GM18526 (cell line): ENCODE results near the gene RASAL2.

Experiments
- POLR2A ChIP-seq: IDR thresholded peaks from 3 replicates; pipeline ENCODE4 v1.6.1; 2011; ENCODE audit not compliant: insufficient read length; ENCODE audit errors: extremely low read depth

RASAL2 gene

GRCh38 chr1:178434899-178435435, 341.1 kb downstream of the RASAL2 start:
- TF ChIP-seq POLR2A = no peak

GRCh38 chr1:178436899-178437298, 343.0 kb downstream of the RASAL2 start:
- no peak for TF ChIP-seq POLR2A

- TF ChIP-seq POLR2A = no peak
Observed at GRCh38 chr1:178438432-178438831, 344.5 kb downstream of the RASAL2 start.

GRCh38 chr1:178442925-178443324, 349.0 kb downstream of the RASAL2 start:
- no peak for TF ChIP-seq POLR2A

- no peak for TF ChIP-seq POLR2A
Observed at GRCh38 chr1:178450871-178451270, 357.0 kb downstream of the RASAL2 start.

- TF ChIP-seq POLR2A = no peak
Observed at GRCh38 chr1:178451529-178451928, 357.6 kb downstream of the RASAL2 start.

- no peak for TF ChIP-seq POLR2A
Observed at GRCh38 chr1:178452013-178452412, 358.1 kb downstream of the RASAL2 start.

- TF ChIP-seq POLR2A = no peak
Observed at GRCh38 chr1:178456472-178456871, 362.6 kb downstream of the RASAL2 start.

GRCh38 chr1:178457651-178458050, 363.7 kb downstream of the RASAL2 start:
- TF ChIP-seq POLR2A = no peak

GRCh38 chr1:178458203-178458602, 364.3 kb downstream of the RASAL2 start:
- TF ChIP-seq POLR2A = no peak

- no peak for TF ChIP-seq POLR2A
Observed at GRCh38 chr1:178461104-178461503, 367.2 kb downstream of the RASAL2 start.

- no peak for TF ChIP-seq POLR2A
Observed at GRCh38 chr1:178461701-178462100, 367.8 kb downstream of the RASAL2 start.

GRCh38 chr1:178464141-178464540, 370.2 kb downstream of the RASAL2 start:
- TF ChIP-seq POLR2A = no peak

- TF ChIP-seq POLR2A = no peak
Observed at GRCh38 chr1:178464566-178464965, 370.7 kb downstream of the RASAL2 start.

- TF ChIP-seq POLR2A = no peak
Observed at GRCh38 chr1:178465011-178465410, 371.1 kb downstream of the RASAL2 start.

GRCh38 chr1:178467837-178468236, 373.9 kb downstream of the RASAL2 start:
- TF ChIP-seq POLR2A = no peak

GRCh38 chr1:178470411-178470960, 376.6 kb downstream of the RASAL2 start:
- TF ChIP-seq POLR2A = no peak

GRCh38 chr1:178472531-178472930, 378.6 kb downstream of the RASAL2 start:
- TF ChIP-seq POLR2A = no peak

- TF ChIP-seq POLR2A = no peak
Observed at GRCh38 chr1:178477373-178477772, 383.5 kb downstream of the RASAL2 start.
